Uterus (tissue), 4 donors: Measurements from ENCODE around the gene APAF1. TPM values are rescaled to one million over a fixed set of nuclear protein-coding genes. Genes with fewer than 3 reads are reported as not detected.

Experiments used
- DNase-seq, 2 donors: peaks; one replicate each; pipeline ENCODE4 v3.0.0-alpha.2; 2019 to 2020
- H3K27ac ChIP-seq, 2 donors: fragments of 200-600 bp; sonication (generic); 1 replicate in 1 of 2; 2 replicates in 1 of 2; pipeline ENCODE4 v1.5.1; 2016 to 2018
- H3K27me3 ChIP-seq, 2 donors: fragments of 200-600 bp; sonication (generic); one replicate each; pipeline ENCODE4 v1.5.1; 2018 to 2019; ENCODE audit warnings: control low read depth in 1 of 2
- H3K36me3 ChIP-seq, 2 donors: fragments of 200-600 bp; sonication (generic); one replicate each; pipeline ENCODE4 v1.5.1; 2019; ENCODE audit warnings: control low read depth in 1 of 2
- H3K4me1 ChIP-seq, 2 donors: fragments of 200-600 bp; sonication (generic); one replicate each; pipeline ENCODE4 v1.5.1; 2018 to 2019; ENCODE audit warnings: control low read depth in 1 of 2
- H3K4me3 ChIP-seq, 2 donors: fragments of 200-600 bp; sonication (generic); 1 replicate in 1 of 2; 2 replicates in 1 of 2; pipeline ENCODE4 v1.5.1; 2018 to 2019; ENCODE audit warnings: mild to moderate bottlenecking in 1 of 2
- H3K9me3 ChIP-seq, 2 donors: fragments of 200-600 bp; sonication (generic); one replicate each; pipeline ENCODE4 v1.5.1; 2019; ENCODE audit warnings: control low read depth in 1 of 2
- CTCF ChIP-seq, 4 experiments: fragments of 200-600 bp in 2 of 4; fragments of 450-650 bp in 2 of 4; sonication (generic) in 2 of 4; IDR thresholded peaks; one replicate each; pipeline ENCODE4 v1.5.1; 2016 to 2019; ENCODE audit warnings: antibody characterized with exemption in 4 of 4, mild to moderate bottlenecking in 2 of 4, moderate library complexity in 1 of 4
- POLR2A ChIP-seq, 2 donors: fragments of 450-650 bp; IDR thresholded peaks; one replicate each; pipeline ENCODE4 v1.6.1; 2016; ENCODE audit warnings: antibody characterized with exemption in 2 of 2, mild to moderate bottlenecking in 1 of 2, moderate library complexity in 1 of 2
- intact Hi-C: fragments of 100-400 bp; cut with DNase I; formaldehyde crosslinking; loops from one replicate; pipeline ENCODE4 v1.15.1; 2023; ENCODE audit warnings: low total_unique reads
- total RNA-seq, 4 donors: library from RNA; depleted of rRNA in 3 of 4; stranded (reverse); fragments of >200 nt in 3 of 4; gene quantifications; one replicate each; pipeline versions ENCODE4 v1.1.0 to v1.2.4, GENCODE V29; 2014 to 2023
- donor health status: DM: yes; HTN: yes; CAD: no.

The APAF1 gene
- total RNA-seq, 4 donors from 2014 or later: 4.6 to 57.8 (median 14.6) TPM

GRCh38 chr12:98733667-98734350, 88.7 kb downstream of the APAF1 start:
- TF ChIP-seq POLR2A (IDR thresholded peaks at IDR 0.05) (no peak), CTCF (IDR thresholded peaks at IDR 0.05) (no peak)
- intact Hi-C loops: no loop called here
- Histone ChIP-seq H3K27ac (no peak overlapping the region), H3K9me3 (no peaks in the 10 kb centered on the region), H3K36me3 (no peaks in the 10 kb centered on the region), H3K27me3 (no peaks in the 10 kb centered on the region), H3K4me3 (no peak overlapping the region), H3K4me1 (no peaks in the 10 kb centered on the region)
- DNase-seq: no peak

GRCh38 chr12:98735821-98736220, 90.7 kb downstream of the APAF1 start:
- no peaks in the 10 kb centered on the region for H3K27me3 ChIP-seq
- H3K27ac ChIP-seq: no peak overlapping the region
- intact Hi-C loops: no loop called here
- H3K9me3 ChIP-seq: no peaks in the 10 kb centered on the region
- no peak for DNase-seq
- no peaks in the 10 kb centered on the region for H3K4me1 ChIP-seq
- H3K36me3 ChIP-seq: no peaks in the 10 kb centered on the region
- TF ChIP-seq POLR2A (IDR thresholded peaks at IDR 0.05) (no peak), CTCF (IDR thresholded peaks at IDR 0.05) (no peak)
- no peak overlapping the region for H3K4me3 ChIP-seq

GRCh38 chr12:98736352-98737321, 91.5 kb downstream of the APAF1 start:
- no peak for DNase-seq
- H3K4me3 ChIP-seq: no peak overlapping the region
- no peaks in the 10 kb centered on the region for H3K9me3 ChIP-seq
- intact Hi-C loops: no loop called here
- no peaks in the 10 kb centered on the region for H3K36me3 ChIP-seq
- no peaks in the 10 kb centered on the region for H3K4me1 ChIP-seq
- no peak overlapping the region for H3K27ac ChIP-seq
- TF ChIP-seq POLR2A (IDR thresholded peaks at IDR 0.05) (no peak), CTCF (IDR thresholded peaks at IDR 0.05) (no peak)
- H3K27me3 ChIP-seq: no peaks in the 10 kb centered on the region

- intact Hi-C loops: no loop called here
- H3K4me3 ChIP-seq: no peak overlapping the region
- H3K27me3 ChIP-seq: no peaks in the 10 kb centered on the region
- no peaks in the 10 kb centered on the region for H3K36me3 ChIP-seq
- H3K4me1 ChIP-seq: no peaks in the 10 kb centered on the region
- no peak for DNase-seq
- no peak for TF ChIP-seq CTCF (IDR thresholded peaks at IDR 0.05)
- no peak for TF ChIP-seq POLR2A (IDR thresholded peaks at IDR 0.05)
- H3K27ac ChIP-seq: no peak overlapping the region
- H3K9me3 ChIP-seq: no peaks in the 10 kb centered on the region
Measured at GRCh38 chr12:98737322-98737712, 92.2 kb downstream of the APAF1 start.

- H3K27ac ChIP-seq: no peak overlapping the region
- H3K27me3 ChIP-seq: no peaks in the 10 kb centered on the region
- TF ChIP-seq POLR2A (IDR thresholded peaks at IDR 0.05) (no peak), CTCF (IDR thresholded peaks at IDR 0.05) (no peak)
- intact Hi-C loops: no loop called here
- no peaks in the 10 kb centered on the region for H3K9me3 ChIP-seq
- H3K4me3 ChIP-seq: no peak overlapping the region
- no peaks in the 10 kb centered on the region for H3K36me3 ChIP-seq
- H3K4me1 ChIP-seq: no peaks in the 10 kb centered on the region
- DNase-seq: no peak
Measured at GRCh38 chr12:98738002-98738401, 92.9 kb downstream of the APAF1 start.
